Right atrium auricular region (tissue), 2 donors: ENCODE results near the gene DIPK1A. TPM values are rescaled to one million over a fixed set of nuclear protein-coding genes. Genes with fewer than 3 reads are reported as not detected.

Experiments used
- DNase-seq: peaks from one replicate; pipeline ENCODE4 v3.0.0-alpha.2; 2019; ENCODE audit warnings: low spot score
- H3K27ac ChIP-seq, 2 donors: fragments of 200-600 bp; sonication (generic); 1 replicate in 1 of 2; 2 replicates in 1 of 2; pipeline ENCODE4 v1.5.1; 2016 to 2019
- H3K27me3 ChIP-seq, 2 donors: fragments of 200-600 bp; sonication (generic); one replicate each; pipeline versions ENCODE4 v1.5.1 to v1.6.0; 2017 to 2019
- H3K36me3 ChIP-seq: fragments of 200-600 bp; sonication (generic); one replicate; pipeline ENCODE4 v1.5.1; 2016
- H3K4me1 ChIP-seq, 2 donors: fragments of 200-600 bp; sonication (generic); one replicate each; pipeline versions ENCODE4 v1.5.1 to v1.6.0; 2017 to 2019
- H3K4me3 ChIP-seq, 2 donors: fragments of 200-600 bp; sonication (generic); 1 replicate in 1 of 2; 2 replicates in 1 of 2; pipeline ENCODE4 v1.5.1; 2017 to 2019; ENCODE audit warnings: mild to moderate bottlenecking in 1 of 2, moderate library complexity in 1 of 2
- H3K9me3 ChIP-seq, 2 donors: fragments of 200-600 bp; sonication (generic); one replicate each; pipeline ENCODE4 v1.5.1; 2019
- CTCF ChIP-seq, 2 donors: fragments of 200-600 bp; sonication (generic); IDR thresholded peaks; one replicate each; pipeline ENCODE4 v1.5.1; 2019; ENCODE audit warnings: antibody characterized with exemption in 2 of 2
- total RNA-seq, 2 donors: library from RNA; depleted of rRNA; stranded (reverse); fragments of >200 nt; gene quantifications; one replicate each; pipeline ENCODE4 v1.1.0, GENCODE V29; 2016

DIPK1A gene
- total RNA-seq, 2 donors from 2014 or later, result 5.9 to 7.9 TPM

GRCh38 chr1:92839442-92839841 lies 121.8 kb downstream of the DIPK1A start:
- H3K4me3 ChIP-seq, result no peak overlapping the region
- no peaks in the 10 kb centered on the region for H3K9me3 ChIP-seq
- H3K27ac ChIP-seq, result no peak overlapping the region
- DNase-seq, result no peak
- H3K36me3 ChIP-seq, result peaks cover 97% of the 10 kb centered on the region
- TF ChIP-seq CTCF (IDR thresholded peaks at IDR 0.05), result no peak
- H3K4me1 ChIP-seq, result peaks cover 0 to 34% of the 10 kb centered on the region in 2 donors
- H3K27me3 ChIP-seq, result no peaks in the 10 kb centered on the region

GRCh38 chr1:92838519-92838918 lies 122.7 kb downstream of the DIPK1A start:
- H3K9me3 ChIP-seq, result no peaks in the 10 kb centered on the region
- no peaks in the 10 kb centered on the region for H3K27me3 ChIP-seq
- peaks cover 98% of the 10 kb centered on the region for H3K36me3 ChIP-seq
- no peak for TF ChIP-seq CTCF (IDR thresholded peaks at IDR 0.05)
- no peak overlapping the region for H3K4me3 ChIP-seq
- H3K27ac ChIP-seq, result no peak overlapping the region
- DNase-seq, result no peak
- H3K4me1 ChIP-seq, result peaks cover 0 to 42% of the 10 kb centered on the region in 2 donors

DNA sequence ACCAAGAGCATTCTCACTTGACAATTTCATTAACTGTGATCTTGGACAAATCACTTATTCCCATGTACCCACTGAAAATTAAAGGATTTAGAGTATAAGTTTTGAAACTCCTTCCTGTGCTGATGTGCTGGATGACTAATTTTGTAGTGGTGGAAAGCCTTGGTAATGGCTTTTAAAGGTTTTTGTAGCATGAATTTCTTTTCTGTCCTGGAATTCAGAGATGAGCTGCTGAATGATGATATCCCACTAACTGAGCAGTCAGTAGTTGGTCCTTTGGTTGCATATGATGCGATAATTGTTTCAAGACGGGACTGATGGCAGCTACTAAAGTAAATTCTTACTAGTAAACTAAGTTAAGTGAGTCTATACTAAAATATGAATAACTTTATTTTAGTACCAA lies 124.2 kb downstream of the DIPK1A start:
- TF ChIP-seq CTCF (IDR thresholded peaks at IDR 0.05), result no peak
- Histone ChIP-seq H3K27me3 (no peaks in the 10 kb centered on the region), H3K4me1 (peaks cover 0 to 50% of the 10 kb centered on the region in 2 donors), H3K4me3 (no peak overlapping the region), H3K9me3 (no peaks in the 10 kb centered on the region), H3K36me3 (peaks cover 87% of the 10 kb centered on the region), H3K27ac (no peak overlapping the region)
- DNase-seq, result no peak

GRCh38 chr1:92834617-92835016 lies 126.6 kb downstream of the DIPK1A start:
- TF ChIP-seq CTCF (IDR thresholded peaks at IDR 0.05), result no peak
- Histone ChIP-seq H3K9me3 (no peaks in the 10 kb centered on the region), H3K27me3 (no peaks in the 10 kb centered on the region), H3K4me1 (peaks cover 0 to 50% of the 10 kb centered on the region in 2 donors), H3K36me3 (peaks cover 63% of the 10 kb centered on the region), H3K4me3 (no peak overlapping the region), H3K27ac (no peak overlapping the region)
- DNase-seq, result no peak

GRCh38 chr1:92833840-92834239 lies 127.4 kb downstream of the DIPK1A start:
- no peak for TF ChIP-seq CTCF (IDR thresholded peaks at IDR 0.05)
- no peak for DNase-seq
- Histone ChIP-seq H3K4me3 (peak overlapping the region in 1 of 2 donors; percentile 91), H3K27me3 (no peaks in the 10 kb centered on the region), H3K9me3 (no peaks in the 10 kb centered on the region), H3K4me1 (peaks cover 0 to 42% of the 10 kb centered on the region in 2 donors), H3K36me3 (peaks cover 55% of the 10 kb centered on the region), H3K27ac (no peak overlapping the region)

GRCh38 chr1:92832537-92833114 lies 128.6 kb downstream of the DIPK1A start:
- H3K4me3 ChIP-seq, result peak overlapping the region; percentile 79 to 91
- DNase-seq, result no peak
- H3K27me3 ChIP-seq, result no peaks in the 10 kb centered on the region
- H3K4me1 ChIP-seq, result peaks cover 0 to 32% of the 10 kb centered on the region in 2 donors
- peaks cover 44% of the 10 kb centered on the region for H3K36me3 ChIP-seq
- TF ChIP-seq CTCF (IDR thresholded peaks at IDR 0.05), result no peak
- peak overlapping the region; percentile 89 to 95 for H3K27ac ChIP-seq
- H3K9me3 ChIP-seq, result no peaks in the 10 kb centered on the region
